Heart right ventricle (tissue), 16 donors: ENCODE measurements around the gene GVQW3. TPM values are rescaled to one million over a fixed set of nuclear protein-coding genes. Genes with fewer than 3 reads are reported as not detected.

ENCODE experiments used
- ATAC-seq, 8 donors: fragments of 200-7000 bp; cut with Tn5 transposase; one replicate each; pipeline ENCODE4 v1.9.1; 2020; ENCODE audit warnings: mild to moderate bottlenecking in 8 of 8, moderate library complexity in 8 of 8, moderate number of reproducible peaks in 1 of 8
- DNase-seq, 2 donors: peaks; one replicate each; pipeline ENCODE4 v3.0.0-alpha.2; 2020
- H3K27ac ChIP-seq, 10 donors: fragments of 200-600 bp; sonication (generic) in 2 of 10; one replicate each; pipeline versions ENCODE4 v1.5.0 to v1.8.0; 2020 to 2022; ENCODE audit warnings: mild to moderate bottlenecking in 3 of 10
- H3K27me3 ChIP-seq, 7 donors: fragments of 200-600 bp; one replicate each; pipeline ENCODE4 v1.8.0; 2021 to 2022; ENCODE audit warnings: mild to moderate bottlenecking in 2 of 7
- H3K36me3 ChIP-seq, 9 donors: fragments of 200-600 bp; sonication (generic) in 1 of 9; one replicate each; pipeline versions ENCODE4 v1.5.0 to v1.8.0; 2020 to 2022; ENCODE audit warnings: mild to moderate bottlenecking in 2 of 9
- H3K4me1 ChIP-seq, 9 donors: fragments of 200-600 bp; sonication (generic) in 1 of 9; one replicate each; pipeline versions ENCODE4 v1.5.0 to v1.8.0; 2020 to 2022; ENCODE audit warnings: mild to moderate bottlenecking in 4 of 9
- H3K4me3 ChIP-seq, 10 donors: fragments of 200-600 bp; sonication (generic) in 2 of 10; one replicate each; pipeline versions ENCODE4 v1.5.0 to v1.8.0; 2020 to 2022; ENCODE audit warnings: mild to moderate bottlenecking in 7 of 10, moderate library complexity in 2 of 10
- H3K9me3 ChIP-seq, 11 donors: fragments of 200-600 bp in 10 of 11; sonication (generic) in 2 of 11; one replicate each; pipeline versions ENCODE4 v1.5.0 to v1.8.0; 2013 to 2022; ENCODE audit warnings: mild to moderate bottlenecking in 2 of 11, control low read depth in 1 of 11, moderate library complexity in 1 of 11
- CTCF ChIP-seq, 9 donors: fragments of 200-600 bp; sonication (generic) in 2 of 9; IDR thresholded peaks; one replicate each; pipeline versions ENCODE4 v1.5.0 to v1.8.0; 2021 to 2022; ENCODE audit warnings: antibody characterized with exemption in 9 of 9, mild to moderate bottlenecking in 5 of 9, moderate library complexity in 1 of 9
- WGBS, 2 donors: extraction: QIAGEN DNeasy Blood & Tissue Kit; methylation state at CpG; one replicate each; pipeline ENCODE4 v1.1.7; 2013; ENCODE audit warnings: inconsistent platforms in 1 of 2; 5-methylcytosine and 5-hydroxymethylcytosine counted together
- intact Hi-C, 10 donors: fragments of 100-400 bp; cut with DNase I; formaldehyde crosslinking; loops; one replicate each; pipeline versions ENCODE4 v1.11.1 to v1.14.2; 2022
- polyA plus RNA-seq, 2 donors: library from polyadenylated mRNA; stranded (reverse); fragments of 200-250 nt; gene quantifications; one replicate each; pipeline ENCODE4 v1.2.3, GENCODE V29; 2013
- total RNA-seq, 10 donors: library from RNA; stranded (reverse); fragmentation: NEBNext Ultra II Directional in 3 of 10; extraction: Animal tissue kit (Norgen Biotek cat#: 25700) in 3 of 10; gene quantifications; one replicate each; pipeline versions ENCODE4 v1.2.1 to v1.2.4, GENCODE V29; 2021 to 2023
- donor health status: Arrhythmogenic right ventricular cardiomyopathy.
- donor health status: ischemic (EF 13 %, LVEDD 7.1; RV severe dilation, severe dysfunction).
- donor health status: healthy with polysubstance abuse.
- donor health status: DM: no; HTN: yes; CAD: no.
- donor health status: DM: no; HTN: no; CAD: no.
- donor health status: ischemic (EF 25% LVEDD 6.9; RV normal size, moderate dysfunction).
- donor health status: ischemic (EF 25% LVEDD 5.7; RV mildly dilated, moderate dysfunction).
- donor health status: healthy.
- donor health status: DM: yes; HTN: yes; CAD: no.
- donor health status: Ischemic cardiomyopathy.
- donor health status: ischemic (EF 35%, LVEDD 5.7; RV mildly dilated, moderate dysfunction).
- donor health status: nonischemic (EF 11% LVEDD 7.7; RV severe dilation, severe dysfunction).
- donor health status: DM: yes; HTN: yes; CAD: no.
- donor health status: PGD.
- donor health status: ischemic (EF 29% LVEDD 5.4; RV normal size, mild dysfunction).
- donor health status: nonischemic (EF 23%, LVEDD 6.1; RV moderate dilation, normal function).

GVQW3 gene
- total and polyA plus RNA-seq, 12 donors, result 0.37 to 2.7 (median 1.6) TPM

GRCh38 chr11:76410851-76411357 lies 29.8 kb downstream of the GVQW3 start:
- Histone ChIP-seq H3K27me3 (no peaks in the 10 kb centered on the region), H3K9me3 (no peaks in the 10 kb centered on the region), H3K36me3 (no peaks in the 10 kb centered on the region), H3K4me1 (peaks cover 0 to 3% (median 0%) of the 10 kb centered on the region in 9 donors), H3K27ac (no peak overlapping the region), H3K4me3 (no peak overlapping the region)
- ATAC-seq (no peak), DNase-seq (no peak)
- 75 to 86% methylated on average over 10 of the region's 10 CpGs for WGBS, 2 donors
- intact Hi-C loops, result no loop called here
- TF ChIP-seq CTCF (IDR thresholded peaks at IDR 0.05), result no peak

- no peak for DNase-seq
- TF ChIP-seq CTCF (IDR thresholded peaks at IDR 0.05), result no peak
- Histone ChIP-seq H3K4me3 (no peak overlapping the region), H3K9me3 (no peaks in the 10 kb centered on the region), H3K36me3 (no peaks in the 10 kb centered on the region), H3K27ac (no peak overlapping the region), H3K27me3 (no peaks in the 10 kb centered on the region), H3K4me1 (peaks cover 0 to 3% (median 0%) of the 10 kb centered on the region in 9 donors)
- no peak for ATAC-seq
- intact Hi-C loops, result no loop called here
These were observed 34.0 kb downstream of the GVQW3 start for GRCh38 chr11:76415073-76415472.

- WGBS, 2 donors, result 67 to 68% methylated on average over 3 of the region's 3 CpGs
- peak in 4 of 9 donors; percentile 23 to 41 (median 28) for TF ChIP-seq CTCF (IDR thresholded peaks at IDR 0.05)
- intact Hi-C loops, result no loop called here
- no peaks in the 10 kb centered on the region for H3K4me1 ChIP-seq
- H3K27ac ChIP-seq, result no peak overlapping the region
- H3K4me3 ChIP-seq, result no peak overlapping the region
- H3K36me3 ChIP-seq, result no peaks in the 10 kb centered on the region
- ATAC-seq (no peak), DNase-seq (no peak)
- no peaks in the 10 kb centered on the region for H3K27me3 ChIP-seq
- no peaks in the 10 kb centered on the region for H3K9me3 ChIP-seq
These were observed 38.8 kb downstream of the GVQW3 start for GRCh38 chr11:76419896-76420295.

- Histone ChIP-seq H3K36me3 (no peaks in the 10 kb centered on the region), H3K9me3 (no peaks in the 10 kb centered on the region), H3K27ac (no peak overlapping the region), H3K27me3 (no peaks in the 10 kb centered on the region), H3K4me3 (no peak overlapping the region), H3K4me1 (no peaks in the 10 kb centered on the region)
- DNase-seq (no peak), ATAC-seq (no peak)
- WGBS, 2 donors, result 66 to 70% methylated on average over 3 of the region's 3 CpGs
- intact Hi-C loops, result no loop called here
- TF ChIP-seq CTCF (IDR thresholded peaks at IDR 0.05), result no peak
These were observed 43.3 kb downstream of the GVQW3 start for GRCh38 chr11:76424379-76424778.
